ENCODE results near the gene SLC17A8. TPM values are rescaled to one million over a fixed set of nuclear protein-coding genes. Genes with fewer than 3 reads are reported as not detected.
A peak's percentile ranks its signal among the peaks of the same experiment; 100 is the strongest.
"Not testable (repeated sequence)": the region's sequence is repeated elsewhere in the genome, so short reads cannot be mapped to it uniquely, and the experiment has no call there.

Gene SLC17A8
- total RNA-seq, 1 donor from 2014 or later = not detected

DNA sequence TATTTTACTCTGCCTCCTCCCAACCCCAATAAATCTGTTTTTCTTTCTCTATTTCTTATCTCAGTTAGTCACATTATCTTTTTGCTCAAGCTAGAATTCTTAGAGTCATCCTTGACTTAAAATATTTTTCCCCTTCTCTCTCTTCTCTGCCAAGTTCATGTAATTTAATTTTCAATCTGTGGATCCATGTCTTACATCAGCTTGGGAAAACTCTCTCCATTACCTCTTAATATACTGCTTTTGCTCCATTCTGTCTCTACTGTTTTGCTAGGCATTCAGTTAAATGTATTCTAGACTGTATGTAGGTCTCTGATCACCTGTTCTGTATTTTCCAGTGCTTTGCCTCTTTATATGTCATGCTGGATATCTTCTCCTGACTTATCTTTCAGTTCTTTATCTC, 65.8 kb downstream of the SLC17A8 start:
- Mint-ChIP-seq H3K27ac (ENCODE audit: unreplicated experiment) (no peak overlapping the region), H3K36me3 (ENCODE audit: low read depth, unreplicated experiment) (no peaks in the 10 kb centered on the region), H3K4me3 (ENCODE audit: unreplicated experiment) (no peak overlapping the region), H3K4me1 (ENCODE audit: low read depth, unreplicated experiment) (peaks cover 8% of the 10 kb centered on the region), H3K27me3 (ENCODE audit: low read depth, unreplicated experiment) (no peaks in the 10 kb centered on the region), H3K9me3 (ENCODE audit: unreplicated experiment) (peaks cover 2% of the 10 kb centered on the region)
- TF ChIP-seq EZH2 (IDR thresholded peaks at IDR 0.05; ENCODE audit: insufficient read depth, low read length) = no peak
- TF ChIP-seq, protein P1, sequence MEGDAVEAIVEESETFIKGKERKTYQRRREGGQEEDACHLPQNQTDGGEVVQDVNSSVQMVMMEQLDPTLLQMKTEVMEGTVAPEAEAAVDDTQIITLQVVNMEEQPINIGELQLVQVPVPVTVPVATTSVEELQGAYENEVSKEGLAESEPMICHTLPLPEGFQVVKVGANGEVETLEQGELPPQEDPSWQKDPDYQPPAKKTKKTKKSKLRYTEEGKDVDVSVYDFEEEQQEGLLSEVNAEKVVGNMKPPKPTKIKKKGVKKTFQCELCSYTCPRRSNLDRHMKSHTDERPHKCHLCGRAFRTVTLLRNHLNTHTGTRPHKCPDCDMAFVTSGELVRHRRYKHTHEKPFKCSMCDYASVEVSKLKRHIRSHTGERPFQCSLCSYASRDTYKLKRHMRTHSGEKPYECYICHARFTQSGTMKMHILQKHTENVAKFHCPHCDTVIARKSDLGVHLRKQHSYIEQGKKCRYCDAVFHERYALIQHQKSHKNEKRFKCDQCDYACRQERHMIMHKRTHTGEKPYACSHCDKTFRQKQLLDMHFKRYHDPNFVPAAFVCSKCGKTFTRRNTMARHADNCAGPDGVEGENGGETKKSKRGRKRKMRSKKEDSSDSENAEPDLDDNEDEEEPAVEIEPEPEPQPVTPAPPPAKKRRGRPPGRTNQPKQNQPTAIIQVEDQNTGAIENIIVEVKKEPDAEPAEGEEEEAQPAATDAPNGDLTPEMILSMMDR (IDR thresholded peaks at IDR 0.05; ENCODE audit: insufficient read depth, low read depth, low read length) = no peak
- Histone ChIP-seq H3K4me3 (ENCODE audit: insufficient read depth, low read depth, low read length) (no peak overlapping the region), H4K20me1 (ENCODE audit: insufficient read depth, low read length) (no peaks in the 10 kb centered on the region), H3K27me3 (ENCODE audit: insufficient read depth, low read length) (no peaks in the 10 kb centered on the region), H2AFZ (ENCODE audit: low read depth, low read length) (no peak overlapping the region), H3K4me2 (ENCODE audit: low read length) (no peak overlapping the region), H3K9me3 (ENCODE audit: insufficient read depth, low read depth, low read length) (no peaks in the 10 kb centered on the region), H3K27ac (ENCODE audit: low read depth, low read length) (no peak overlapping the region), H3K79me2 (ENCODE audit: insufficient read depth, low read length) (no peaks in the 10 kb centered on the region), H3K9ac (ENCODE audit: low read length) (no peak overlapping the region), H3K4me1 (ENCODE audit: insufficient read depth, low read length) (peaks cover 4% of the 10 kb centered on the region), H3K36me3 (ENCODE audit: insufficient read depth, low read length) (no peaks in the 10 kb centered on the region)
- FAIRE-seq (no peak), DNase-seq (ENCODE audit: low read depth) (no peak)

DNA sequence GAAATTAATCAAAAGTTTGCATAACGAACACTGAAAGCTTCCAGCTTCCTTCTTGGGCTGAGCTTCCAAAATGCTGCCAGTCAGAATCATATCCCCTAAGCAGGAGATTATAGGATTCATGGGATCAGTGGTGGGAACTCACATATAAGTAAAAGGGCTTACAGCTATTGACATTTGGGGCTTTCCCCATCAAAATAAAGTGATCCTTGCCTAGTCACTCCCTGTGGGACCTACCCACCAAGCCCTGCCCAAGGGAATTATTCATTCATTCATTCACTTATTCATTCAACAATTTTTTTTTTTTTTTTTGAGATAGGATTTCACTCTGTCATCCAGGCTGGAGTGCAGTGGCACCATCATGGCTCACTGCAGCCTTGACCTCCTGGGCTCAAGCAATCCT, 69.3 kb downstream of the SLC17A8 start:
- DNase-seq (ENCODE audit: low read depth) (no peak), FAIRE-seq (no peak)
- TF ChIP-seq EZH2 (IDR thresholded peaks at IDR 0.05; ENCODE audit: insufficient read depth, low read length) = no peak
- TF ChIP-seq, protein P1 (IDR thresholded peaks at IDR 0.05; ENCODE audit: insufficient read depth, low read depth, low read length) = no peak
- H3K4me2 ChIP-seq (ENCODE audit: low read length) = no peak overlapping the region
- peaks cover 4% of the 10 kb centered on the region for H3K4me1 ChIP-seq (ENCODE audit: insufficient read depth, low read length)
- peaks cover 8% of the 10 kb centered on the region for H3K4me1 Mint-ChIP-seq (ENCODE audit: low read depth, unreplicated experiment)
- H3K36me3 ChIP-seq (ENCODE audit: insufficient read depth, low read length) = no peaks in the 10 kb centered on the region
- H3K9ac ChIP-seq (ENCODE audit: low read length) = no peak overlapping the region
- H4K20me1 ChIP-seq (ENCODE audit: insufficient read depth, low read length) = no peaks in the 10 kb centered on the region
- H3K36me3 Mint-ChIP-seq (ENCODE audit: low read depth, unreplicated experiment) = no peaks in the 10 kb centered on the region
- H3K9me3 Mint-ChIP-seq (ENCODE audit: unreplicated experiment) = peaks cover 2% of the 10 kb centered on the region
- H2AFZ ChIP-seq (ENCODE audit: low read depth, low read length) = no peak overlapping the region
- no peak overlapping the region for H3K27ac Mint-ChIP-seq (ENCODE audit: unreplicated experiment)
- no peaks in the 10 kb centered on the region for H3K27me3 ChIP-seq (ENCODE audit: insufficient read depth, low read length)
- H3K79me2 ChIP-seq (ENCODE audit: insufficient read depth, low read length) = no peaks in the 10 kb centered on the region
- H3K9me3 ChIP-seq (ENCODE audit: insufficient read depth, low read depth, low read length) = no peaks in the 10 kb centered on the region
- no peak overlapping the region for H3K4me3 Mint-ChIP-seq (ENCODE audit: unreplicated experiment)
- no peak overlapping the region for H3K4me3 ChIP-seq (ENCODE audit: insufficient read depth, low read depth, low read length)
- no peak overlapping the region for H3K27ac ChIP-seq (ENCODE audit: low read depth, low read length)
- no peaks in the 10 kb centered on the region for H3K27me3 Mint-ChIP-seq (ENCODE audit: low read depth, unreplicated experiment)

DNA sequence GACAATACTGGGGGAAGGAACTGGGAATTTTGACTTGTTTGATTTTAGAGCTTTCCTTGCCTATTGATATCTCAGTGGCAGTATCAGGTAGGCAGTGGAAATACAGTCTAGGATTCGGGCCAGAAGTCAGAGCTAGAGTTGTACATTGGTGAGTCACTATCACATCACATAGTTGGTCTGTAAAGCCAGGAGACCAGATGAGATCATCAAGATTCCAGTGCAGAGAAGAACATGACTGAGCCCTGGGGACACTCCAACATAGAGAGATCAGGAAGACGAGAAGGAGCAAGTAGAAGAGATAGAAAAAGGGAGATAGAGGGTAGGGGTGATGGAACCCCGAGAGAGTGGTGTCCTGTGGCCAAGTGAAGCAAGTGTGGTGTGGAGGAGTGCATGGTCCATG, 70.2 kb downstream of the SLC17A8 start:
- Histone ChIP-seq H3K4me2 (ENCODE audit: low read length) (peak overlapping the region; percentile 15), H3K9ac (ENCODE audit: low read length) (no peak overlapping the region), H3K36me3 (ENCODE audit: insufficient read depth, low read length) (no peaks in the 10 kb centered on the region), H3K4me3 (ENCODE audit: insufficient read depth, low read depth, low read length) (no peak overlapping the region), H3K79me2 (ENCODE audit: insufficient read depth, low read length) (no peaks in the 10 kb centered on the region), H4K20me1 (ENCODE audit: insufficient read depth, low read length) (no peaks in the 10 kb centered on the region), H3K27me3 (ENCODE audit: insufficient read depth, low read length) (no peaks in the 10 kb centered on the region), H3K4me1 (ENCODE audit: insufficient read depth, low read length) (peaks cover 4% of the 10 kb centered on the region), H3K9me3 (ENCODE audit: insufficient read depth, low read depth, low read length) (no peaks in the 10 kb centered on the region), H3K27ac (ENCODE audit: low read depth, low read length) (no peak overlapping the region), H2AFZ (ENCODE audit: low read depth, low read length) (no peak overlapping the region)
- Mint-ChIP-seq H3K27me3 (ENCODE audit: low read depth, unreplicated experiment) (no peaks in the 10 kb centered on the region), H3K9me3 (ENCODE audit: unreplicated experiment) (peaks cover 6% of the 10 kb centered on the region), H3K36me3 (ENCODE audit: low read depth, unreplicated experiment) (no peaks in the 10 kb centered on the region), H3K4me3 (ENCODE audit: unreplicated experiment) (no peak overlapping the region), H3K4me1 (ENCODE audit: low read depth, unreplicated experiment) (peaks cover 8% of the 10 kb centered on the region), H3K27ac (ENCODE audit: unreplicated experiment) (peak overlapping the region; percentile 10)
- FAIRE-seq (no peak), DNase-seq (ENCODE audit: low read depth) (peak; percentile 79)
- TF ChIP-seq, protein P1 (IDR thresholded peaks at IDR 0.05; ENCODE audit: insufficient read depth, low read depth, low read length) = no peak
- no peak for TF ChIP-seq EZH2 (IDR thresholded peaks at IDR 0.05; ENCODE audit: insufficient read depth, low read length)

DNA sequence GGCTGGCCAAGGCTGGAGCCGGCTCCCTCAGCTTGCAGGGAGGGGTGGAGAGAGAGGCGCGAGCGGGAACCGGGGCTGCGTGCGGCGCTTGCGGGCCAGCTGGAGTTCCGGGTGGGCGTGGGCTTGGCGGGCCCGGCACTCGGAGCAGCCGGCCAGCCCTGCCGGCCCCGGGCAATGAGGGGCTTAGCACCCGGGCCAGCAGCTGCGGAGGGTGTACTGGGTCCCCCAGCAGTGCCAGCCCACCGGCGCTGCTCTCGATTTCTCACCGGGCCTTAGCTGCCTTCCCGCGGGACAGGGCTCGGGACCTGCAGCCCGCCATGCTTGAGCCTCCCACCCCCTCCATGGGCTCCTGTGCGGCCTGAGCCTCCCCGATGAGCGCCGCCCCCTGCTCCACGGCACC, 73.4 kb downstream of the SLC17A8 start:
- not testable (repeated sequence) for H3K9me3 Mint-ChIP-seq (ENCODE audit: unreplicated experiment); H3K36me3 ChIP-seq (ENCODE audit: insufficient read depth, low read length); FAIRE-seq; H3K27me3 ChIP-seq (ENCODE audit: insufficient read depth, low read length); H3K9ac ChIP-seq (ENCODE audit: low read length); H3K4me3 Mint-ChIP-seq (ENCODE audit: unreplicated experiment); H3K4me3 ChIP-seq (ENCODE audit: insufficient read depth, low read depth, low read length); H3K4me2 ChIP-seq (ENCODE audit: low read length); H2AFZ ChIP-seq (ENCODE audit: low read depth, low read length); H3K27ac Mint-ChIP-seq (ENCODE audit: unreplicated experiment); DNase-seq (ENCODE audit: low read depth); H3K4me1 ChIP-seq (ENCODE audit: insufficient read depth, low read length); H3K79me2 ChIP-seq (ENCODE audit: insufficient read depth, low read length); H3K27ac ChIP-seq (ENCODE audit: low read depth, low read length); H3K36me3 Mint-ChIP-seq (ENCODE audit: low read depth, unreplicated experiment); H3K9me3 ChIP-seq (ENCODE audit: insufficient read depth, low read depth, low read length); H3K4me1 Mint-ChIP-seq (ENCODE audit: low read depth, unreplicated experiment); H4K20me1 ChIP-seq (ENCODE audit: insufficient read depth, low read length); H3K27me3 Mint-ChIP-seq (ENCODE audit: low read depth, unreplicated experiment)

Measured in astrocyte (in vitro differentiated cells and primary cell).